DMS53 treated with DMSO at 0.1 percent for 48 hours (cell line): ENCODE data around the gene VAV2.

ENCODE experiments used
- DNase-seq: peaks from one replicate; lab custom pipeline; 2025; ENCODE audit not compliant: unreplicated experiment; lab: John Stamatoyannopoulos, UW

VAV2 gene

GRCh38 chr9:133982971-133983720, 9.0 kb downstream of the VAV2 start:
- no peak for DNase-seq

- DNase-seq, result no peak
Measured at GRCh38 chr9:133981958-133982681, 10.0 kb downstream of the VAV2 start.

- DNase-seq, result no peak
Measured at GRCh38 chr9:133981589-133981957, 10.6 kb downstream of the VAV2 start.

GRCh38 chr9:133980864-133981588, 11.1 kb downstream of the VAV2 start:
- DNase-seq, result no peak

- DNase-seq, result no peak
Measured at GRCh38 chr9:133979921-133980863, 11.9 kb downstream of the VAV2 start.

GRCh38 chr9:133979273-133979920, 12.7 kb downstream of the VAV2 start:
- no peak for DNase-seq

GRCh38 chr9:133978899-133979272, 13.2 kb downstream of the VAV2 start:
- DNase-seq, result no peak

- DNase-seq, result no peak
Measured at GRCh38 chr9:133978226-133978898, 13.8 kb downstream of the VAV2 start.

GRCh38 chr9:133977421-133978201, 14.5 kb downstream of the VAV2 start:
- no peak for DNase-seq

- no peak for DNase-seq
Measured at GRCh38 chr9:133976887-133977286, 15.2 kb downstream of the VAV2 start.

GRCh38 chr9:133976191-133976861, 15.8 kb downstream of the VAV2 start:
- no peak for DNase-seq

GRCh38 chr9:133975511-133975910, 16.6 kb downstream of the VAV2 start:
- DNase-seq, result no peak

GRCh38 chr9:133974631-133975341, 17.3 kb downstream of the VAV2 start:
- DNase-seq, result no peak

GRCh38 chr9:133973791-133974630, 18.1 kb downstream of the VAV2 start:
- no peak for DNase-seq

- no peak for DNase-seq
Measured at GRCh38 chr9:133973111-133973790, 18.9 kb downstream of the VAV2 start.
